Heart right ventricle (tissue), 16 donors: ENCODE data around the gene FGGY. TPM values are rescaled to one million over a fixed set of nuclear protein-coding genes. Genes with fewer than 3 reads are reported as not detected.
"Not testable (repeated sequence)": the region's sequence is repeated elsewhere in the genome, so short reads cannot be mapped to it uniquely, and the experiment has no call there.

Experiments
- ATAC-seq, 8 donors: fragments of 200-7000 bp; cut with Tn5 transposase; one replicate each; pipeline ENCODE4 v1.9.1; 2020; ENCODE audit warnings: mild to moderate bottlenecking in 8 of 8, moderate library complexity in 8 of 8, moderate number of reproducible peaks in 1 of 8
- DNase-seq, 2 donors: peaks; one replicate each; pipeline ENCODE4 v3.0.0-alpha.2; 2020
- H3K27ac ChIP-seq, 10 donors: fragments of 200-600 bp; sonication (generic) in 2 of 10; one replicate each; pipeline versions ENCODE4 v1.5.0 to v1.8.0; 2020 to 2022; ENCODE audit warnings: mild to moderate bottlenecking in 3 of 10
- H3K27me3 ChIP-seq, 7 donors: fragments of 200-600 bp; one replicate each; pipeline ENCODE4 v1.8.0; 2021 to 2022; ENCODE audit warnings: mild to moderate bottlenecking in 2 of 7
- H3K36me3 ChIP-seq, 9 donors: fragments of 200-600 bp; sonication (generic) in 1 of 9; one replicate each; pipeline versions ENCODE4 v1.5.0 to v1.8.0; 2020 to 2022; ENCODE audit warnings: mild to moderate bottlenecking in 2 of 9
- H3K4me1 ChIP-seq, 9 donors: fragments of 200-600 bp; sonication (generic) in 1 of 9; one replicate each; pipeline versions ENCODE4 v1.5.0 to v1.8.0; 2020 to 2022; ENCODE audit warnings: mild to moderate bottlenecking in 4 of 9
- H3K4me3 ChIP-seq, 10 donors: fragments of 200-600 bp; sonication (generic) in 2 of 10; one replicate each; pipeline versions ENCODE4 v1.5.0 to v1.8.0; 2020 to 2022; ENCODE audit warnings: mild to moderate bottlenecking in 7 of 10, moderate library complexity in 2 of 10
- H3K9me3 ChIP-seq, 11 donors: fragments of 200-600 bp in 10 of 11; sonication (generic) in 2 of 11; one replicate each; pipeline versions ENCODE4 v1.5.0 to v1.8.0; 2013 to 2022; ENCODE audit warnings: mild to moderate bottlenecking in 2 of 11, control low read depth in 1 of 11, moderate library complexity in 1 of 11
- WGBS, 2 donors: extraction: QIAGEN DNeasy Blood & Tissue Kit; methylation state at CpG; one replicate each; pipeline ENCODE4 v1.1.7; 2013; ENCODE audit warnings: inconsistent platforms in 1 of 2; 5-methylcytosine and 5-hydroxymethylcytosine counted together
- intact Hi-C, 10 donors: fragments of 100-400 bp; cut with DNase I; formaldehyde crosslinking; loops; one replicate each; pipeline versions ENCODE4 v1.11.1 to v1.14.2; 2022
- polyA plus RNA-seq, 2 donors: library from polyadenylated mRNA; stranded (reverse); fragments of 200-250 nt; gene quantifications; one replicate each; pipeline ENCODE4 v1.2.3, GENCODE V29; 2013
- total RNA-seq, 10 donors: library from RNA; stranded (reverse); fragmentation: NEBNext Ultra II Directional in 3 of 10; extraction: Animal tissue kit (Norgen Biotek cat#: 25700) in 3 of 10; gene quantifications; one replicate each; pipeline versions ENCODE4 v1.2.1 to v1.2.4, GENCODE V29; 2021 to 2023
- TF ChIP-seq, protein P1 (sequence below), 9 donors: fragments of 200-600 bp; sonication (generic) in 2 of 9; IDR thresholded peaks; one replicate each; pipeline versions ENCODE4 v1.5.0 to v1.8.0; 2021 to 2022; ENCODE audit warnings: antibody characterized with exemption in 9 of 9, mild to moderate bottlenecking in 5 of 9, moderate library complexity in 1 of 9
- donor health status: Arrhythmogenic right ventricular cardiomyopathy.
- donor health status: ischemic (EF 13 %, LVEDD 7.1; RV severe dilation, severe dysfunction).
- donor health status: healthy with polysubstance abuse.
- donor health status: DM: no; HTN: yes; CAD: no.
- donor health status: DM: no; HTN: no; CAD: no.
- donor health status: ischemic (EF 25% LVEDD 6.9; RV normal size, moderate dysfunction).
- donor health status: ischemic (EF 25% LVEDD 5.7; RV mildly dilated, moderate dysfunction).
- donor health status: healthy.
- donor health status: DM: yes; HTN: yes; CAD: no.
- donor health status: Ischemic cardiomyopathy.
- donor health status: ischemic (EF 35%, LVEDD 5.7; RV mildly dilated, moderate dysfunction).
- donor health status: nonischemic (EF 11% LVEDD 7.7; RV severe dilation, severe dysfunction).
- donor health status: DM: yes; HTN: yes; CAD: no.
- donor health status: PGD.
- donor health status: ischemic (EF 29% LVEDD 5.4; RV normal size, mild dysfunction).
- donor health status: nonischemic (EF 23%, LVEDD 6.1; RV moderate dilation, normal function).

The FGGY gene
- total and polyA plus RNA-seq, 12 donors, result 3.1 to 51.8 (median 34.7) TPM

DNA sequence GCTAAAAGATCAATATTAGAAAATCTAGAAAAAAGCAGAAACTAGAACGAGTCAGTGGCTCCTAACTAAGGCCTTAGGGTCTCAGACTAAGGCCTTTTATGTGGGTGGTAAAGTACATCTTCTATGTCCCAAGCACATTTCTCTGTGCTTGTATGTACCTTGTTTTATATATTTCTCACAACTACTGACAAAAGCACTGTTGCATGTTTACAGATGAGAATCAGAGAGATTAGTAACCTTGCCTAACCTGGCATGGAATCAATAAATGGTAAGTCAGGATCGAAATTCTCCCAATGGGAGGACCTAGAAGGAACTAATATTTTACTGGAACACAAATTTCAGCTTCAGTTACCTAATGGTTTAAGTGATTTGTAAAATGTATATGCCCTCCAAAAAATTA is 160.9 kb downstream of the FGGY start:
- Histone ChIP-seq H3K27me3 (no peaks in the 10 kb centered on the region), H3K4me1 (peaks cover 0 to 19% (median 0%) of the 10 kb centered on the region in 9 donors), H3K27ac (no peak overlapping the region), H3K4me3 (no peak overlapping the region), H3K9me3 (peaks cover 0 to 9% (median 0%) of the 10 kb centered on the region in 11 donors), H3K36me3 (no peaks in the 10 kb centered on the region)
- WGBS, 2 donors, result 91 to 98% methylated on average over 2 of the region's 2 CpGs
- TF ChIP-seq, protein P1, sequence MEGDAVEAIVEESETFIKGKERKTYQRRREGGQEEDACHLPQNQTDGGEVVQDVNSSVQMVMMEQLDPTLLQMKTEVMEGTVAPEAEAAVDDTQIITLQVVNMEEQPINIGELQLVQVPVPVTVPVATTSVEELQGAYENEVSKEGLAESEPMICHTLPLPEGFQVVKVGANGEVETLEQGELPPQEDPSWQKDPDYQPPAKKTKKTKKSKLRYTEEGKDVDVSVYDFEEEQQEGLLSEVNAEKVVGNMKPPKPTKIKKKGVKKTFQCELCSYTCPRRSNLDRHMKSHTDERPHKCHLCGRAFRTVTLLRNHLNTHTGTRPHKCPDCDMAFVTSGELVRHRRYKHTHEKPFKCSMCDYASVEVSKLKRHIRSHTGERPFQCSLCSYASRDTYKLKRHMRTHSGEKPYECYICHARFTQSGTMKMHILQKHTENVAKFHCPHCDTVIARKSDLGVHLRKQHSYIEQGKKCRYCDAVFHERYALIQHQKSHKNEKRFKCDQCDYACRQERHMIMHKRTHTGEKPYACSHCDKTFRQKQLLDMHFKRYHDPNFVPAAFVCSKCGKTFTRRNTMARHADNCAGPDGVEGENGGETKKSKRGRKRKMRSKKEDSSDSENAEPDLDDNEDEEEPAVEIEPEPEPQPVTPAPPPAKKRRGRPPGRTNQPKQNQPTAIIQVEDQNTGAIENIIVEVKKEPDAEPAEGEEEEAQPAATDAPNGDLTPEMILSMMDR (IDR thresholded peaks at IDR 0.05), result no peak
- DNase-seq, result no peak
- intact Hi-C loops, result no loop called here
- ATAC-seq, result no peak

DNA sequence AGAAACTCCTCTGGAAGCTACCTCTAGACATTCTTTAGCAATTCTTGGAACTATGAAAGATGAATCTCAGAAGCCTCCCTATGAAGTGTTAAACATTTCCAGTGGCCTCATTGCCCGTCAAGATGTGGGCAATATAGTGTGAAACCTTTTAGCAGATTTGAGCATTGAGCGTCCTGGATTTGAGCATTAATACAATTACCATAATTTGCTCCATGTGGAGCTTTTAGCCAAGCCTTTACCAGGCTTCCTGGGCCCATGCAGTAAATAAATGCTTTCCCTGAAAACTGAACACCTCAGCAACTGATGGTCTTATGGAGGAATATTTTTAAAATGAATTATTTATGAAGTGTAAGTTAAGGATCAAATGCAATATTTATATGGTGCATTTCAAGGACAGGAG is 162.0 kb downstream of the FGGY start:
- H3K36me3 ChIP-seq, result no peaks in the 10 kb centered on the region
- TF ChIP-seq, protein P1 (IDR thresholded peaks at IDR 0.05), result no peak
- DNase-seq, result no peak
- H3K9me3 ChIP-seq, result peaks cover 0 to 9% (median 0%) of the 10 kb centered on the region in 11 donors
- no peak overlapping the region for H3K4me3 ChIP-seq
- peaks cover 0 to 8% (median 0%) of the 10 kb centered on the region in 9 donors for H3K4me1 ChIP-seq
- intact Hi-C loops, result no loop called here
- ATAC-seq, result no peak
- H3K27me3 ChIP-seq, result no peaks in the 10 kb centered on the region
- WGBS, 2 donors, result 90 to 92% methylated on average over 2 of the region's 2 CpGs
- no peak overlapping the region for H3K27ac ChIP-seq

- H3K27ac ChIP-seq, DNase-seq, H3K27me3 ChIP-seq, intact Hi-C loops, H3K36me3 ChIP-seq, ATAC-seq, H3K4me3 ChIP-seq, H3K9me3 ChIP-seq, H3K4me1 ChIP-seq: not testable (repeated sequence)
- 93% methylated on average over 2 of the region's 2 CpGs for WGBS, 2 donors
Measured at GRCh38 chr1:59462942-59463341, 166.0 kb downstream of the FGGY start.

GRCh38 chr1:59465478-59465877 is 168.6 kb downstream of the FGGY start:
- H3K36me3 ChIP-seq, intact Hi-C loops, H3K9me3 ChIP-seq, DNase-seq, H3K4me1 ChIP-seq, H3K27ac ChIP-seq, H3K4me3 ChIP-seq, H3K27me3 ChIP-seq, ATAC-seq: not testable (repeated sequence)

DNA sequence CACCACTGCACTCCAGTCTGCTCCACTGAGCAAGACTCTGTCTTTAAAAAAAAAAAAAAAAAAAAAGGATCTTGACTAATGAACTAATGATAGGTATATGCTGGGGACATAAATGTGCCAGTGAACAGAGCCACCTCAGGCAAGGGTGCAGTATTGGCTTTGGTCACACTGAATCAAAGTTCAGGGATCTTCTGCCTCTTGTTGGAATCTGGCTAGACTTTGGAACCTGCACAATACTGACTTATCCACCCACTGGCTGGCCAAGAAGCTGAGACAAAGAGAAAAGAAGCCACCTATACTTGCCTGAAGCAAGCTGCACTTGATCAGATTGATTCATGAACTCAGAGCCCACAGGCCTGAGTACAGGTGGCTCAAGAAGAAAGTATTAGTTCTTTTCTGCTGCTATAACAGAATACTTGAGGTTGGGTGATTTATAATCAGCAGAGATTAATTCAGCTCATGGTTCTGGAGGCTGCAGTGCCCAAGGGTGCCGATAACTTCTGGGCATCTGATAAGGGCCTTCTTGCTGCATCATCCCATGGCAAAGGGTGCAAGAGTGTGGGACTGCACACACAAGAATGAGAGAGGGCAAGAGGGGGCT is 172.0 kb downstream of the FGGY start:
- WGBS, 2 donors, result 96 to 100% methylated on average over 1 of the region's 1 CpG
- Histone ChIP-seq H3K4me3 (no peak overlapping the region), H3K36me3 (no peaks in the 10 kb centered on the region), H3K27me3 (no peaks in the 10 kb centered on the region), H3K27ac (no peak overlapping the region), H3K4me1 (no peaks in the 10 kb centered on the region), H3K9me3 (peaks cover 0 to 8% (median 0%) of the 10 kb centered on the region in 11 donors)
- intact Hi-C loops, result no loop called here
- ATAC-seq (no peak), DNase-seq (no peak)
- TF ChIP-seq, protein P1 (IDR thresholded peaks at IDR 0.05), result no peak

DNA sequence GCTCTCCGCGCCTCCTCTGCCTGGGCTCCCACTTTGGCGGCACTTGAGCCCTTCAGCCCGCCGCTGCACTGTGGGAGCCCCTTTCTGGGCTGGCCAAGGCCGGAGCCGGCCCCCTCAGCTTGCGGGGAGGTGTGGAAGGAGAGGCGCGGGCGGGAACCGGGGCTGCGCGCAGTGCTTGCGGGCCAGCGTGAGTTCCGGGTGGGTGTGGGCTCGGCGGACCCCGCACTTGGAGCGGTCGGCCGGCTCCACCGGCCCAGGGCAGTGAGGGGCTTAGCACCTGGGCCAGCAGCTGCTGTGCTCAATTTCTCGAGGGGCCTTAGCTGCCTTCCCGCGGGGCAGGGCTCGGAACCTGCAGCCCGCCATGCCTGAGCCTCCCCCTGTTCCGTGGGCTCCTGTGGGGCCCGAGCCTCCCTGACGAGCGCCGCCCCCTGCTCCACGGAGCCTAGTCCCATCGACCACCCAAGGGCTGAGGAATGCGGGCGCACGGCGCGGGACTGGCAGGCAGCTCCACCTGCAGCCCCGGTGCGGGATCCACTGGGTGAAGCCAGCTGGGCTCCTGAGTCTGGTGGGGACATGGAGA is 175.2 kb downstream of the FGGY start:
- H3K27me3 ChIP-seq, DNase-seq, H3K36me3 ChIP-seq, ATAC-seq, H3K4me3 ChIP-seq, H3K9me3 ChIP-seq, intact Hi-C loops, H3K4me1 ChIP-seq, H3K27ac ChIP-seq: not testable (repeated sequence)
- WGBS, 2 donors, result 93 to 96% methylated on average over 41 to 43 of the region's 43 CpGs
